ENCODE results near the gene BMP8B.
"Not testable (repeated sequence)": the region's sequence is repeated elsewhere in the genome, so short reads cannot be mapped to it uniquely, and the experiment has no call there.

The BMP8B gene

GRCh38 chr1:39798859-39799769, 10.4 kb upstream of the BMP8B start:
- not testable (repeated sequence) for H3K27me3 Mint-ChIP-seq (ENCODE audit: low read depth); H3K9me3 Mint-ChIP-seq; H3K36me3 Mint-ChIP-seq (ENCODE audit: low read depth)
- DNase-seq (ENCODE audit: low spot score) = peak; percentile 81
- peak overlapping the region; percentile 71 for H3K4me3 Mint-ChIP-seq
- H3K27ac Mint-ChIP-seq = peak overlapping the region; percentile 89
- peaks cover 11% of the 10 kb centered on the region for H3K4me1 Mint-ChIP-seq (ENCODE audit: low read depth)

GRCh38 chr1:39795651-39796050, 7.0 kb upstream of the BMP8B start:
- Mint-ChIP-seq H3K36me3 (ENCODE audit: low read depth) (peaks cover 5% of the 10 kb centered on the region), H3K27ac (no peak overlapping the region), H3K27me3 (ENCODE audit: low read depth) (peaks cover 10% of the 10 kb centered on the region), H3K4me3 (no peak overlapping the region), H3K9me3 (no peaks in the 10 kb centered on the region), H3K4me1 (ENCODE audit: low read depth) (peaks cover 14% of the 10 kb centered on the region)
- no peak for DNase-seq (ENCODE audit: low spot score)

- peaks cover 24% of the 10 kb centered on the region for H3K27me3 Mint-ChIP-seq (ENCODE audit: low read depth)
- H3K36me3 Mint-ChIP-seq (ENCODE audit: low read depth) = no peaks in the 10 kb centered on the region
- DNase-seq (ENCODE audit: low spot score) = no peak
- H3K9me3 Mint-ChIP-seq = no peaks in the 10 kb centered on the region
- no peak overlapping the region for H3K4me3 Mint-ChIP-seq
- H3K27ac Mint-ChIP-seq = no peak overlapping the region
- peaks cover 6% of the 10 kb centered on the region for H3K4me1 Mint-ChIP-seq (ENCODE audit: low read depth)
These were observed 3.2 kb upstream of the BMP8B start for GRCh38 chr1:39791838-39792237.

GRCh38 chr1:39789571-39790110, 976 bp upstream of the BMP8B start:
- H3K27me3 Mint-ChIP-seq (ENCODE audit: low read depth) = peaks cover 31% of the 10 kb centered on the region
- DNase-seq (ENCODE audit: low spot score) = no peak
- H3K27ac Mint-ChIP-seq = peak overlapping the region; percentile 49
- peak overlapping the region; percentile 77 for H3K4me3 Mint-ChIP-seq
- H3K9me3 Mint-ChIP-seq = no peaks in the 10 kb centered on the region
- peaks cover 6% of the 10 kb centered on the region for H3K4me1 Mint-ChIP-seq (ENCODE audit: low read depth)
- H3K36me3 Mint-ChIP-seq (ENCODE audit: low read depth) = no peaks in the 10 kb centered on the region

- Mint-ChIP-seq H3K27ac (no peak overlapping the region), H3K36me3 (ENCODE audit: low read depth) (no peaks in the 10 kb centered on the region), H3K9me3 (no peaks in the 10 kb centered on the region), H3K4me3 (no peak overlapping the region), H3K27me3 (ENCODE audit: low read depth) (peaks cover 31% of the 10 kb centered on the region), H3K4me1 (ENCODE audit: low read depth) (peaks cover 6% of the 10 kb centered on the region)
- no peak for DNase-seq (ENCODE audit: low spot score)
These were observed 273 bp downstream of the BMP8B start for GRCh38 chr1:39788426-39788757.

- H3K9me3 Mint-ChIP-seq; H3K27ac Mint-ChIP-seq; H3K36me3 Mint-ChIP-seq (ENCODE audit: low read depth); H3K4me1 Mint-ChIP-seq (ENCODE audit: low read depth); DNase-seq (ENCODE audit: low spot score): not testable (repeated sequence)
- H3K4me3 Mint-ChIP-seq = peak overlapping the region; percentile 18
- peaks cover 35% of the 10 kb centered on the region for H3K27me3 Mint-ChIP-seq (ENCODE audit: low read depth)
These were observed 701 bp downstream of the BMP8B start for GRCh38 chr1:39787964-39788363.

- DNase-seq (ENCODE audit: low spot score) = no peak
- Mint-ChIP-seq H3K36me3 (ENCODE audit: low read depth) (no peaks in the 10 kb centered on the region), H3K27ac (no peak overlapping the region), H3K4me1 (ENCODE audit: low read depth) (peaks cover 4% of the 10 kb centered on the region), H3K27me3 (ENCODE audit: low read depth) (peaks cover 30% of the 10 kb centered on the region), H3K4me3 (peak overlapping the region; percentile 46), H3K9me3 (no peaks in the 10 kb centered on the region)
These were observed 1.2 kb downstream of the BMP8B start for GRCh38 chr1:39787468-39787867.

- H3K4me1 Mint-ChIP-seq (ENCODE audit: low read depth); H3K36me3 Mint-ChIP-seq (ENCODE audit: low read depth); H3K9me3 Mint-ChIP-seq; H3K27ac Mint-ChIP-seq; DNase-seq (ENCODE audit: low spot score): not testable (repeated sequence)
- H3K4me3 Mint-ChIP-seq = peak overlapping the region; percentile 46
- H3K27me3 Mint-ChIP-seq (ENCODE audit: low read depth) = peaks cover 29% of the 10 kb centered on the region
These were observed 1.6 kb downstream of the BMP8B start for GRCh38 chr1:39787108-39787375.

- not testable (repeated sequence) for H3K27ac Mint-ChIP-seq; H3K9me3 Mint-ChIP-seq; H3K36me3 Mint-ChIP-seq (ENCODE audit: low read depth); H3K4me1 Mint-ChIP-seq (ENCODE audit: low read depth); DNase-seq (ENCODE audit: low spot score)
- H3K27me3 Mint-ChIP-seq (ENCODE audit: low read depth) = peaks cover 28% of the 10 kb centered on the region
- peak overlapping the region; percentile 46 for H3K4me3 Mint-ChIP-seq
These were observed 2.2 kb downstream of the BMP8B start for GRCh38 chr1:39786303-39787107.

- H3K27ac Mint-ChIP-seq; H3K9me3 Mint-ChIP-seq; DNase-seq (ENCODE audit: low spot score); H3K36me3 Mint-ChIP-seq (ENCODE audit: low read depth); H3K4me3 Mint-ChIP-seq; H3K4me1 Mint-ChIP-seq (ENCODE audit: low read depth): not testable (repeated sequence)
- H3K27me3 Mint-ChIP-seq (ENCODE audit: low read depth) = peaks cover 23% of the 10 kb centered on the region
These were observed 6.0 kb downstream of the BMP8B start for GRCh38 chr1:39782685-39783084.

- H3K36me3 Mint-ChIP-seq (ENCODE audit: low read depth) = no peaks in the 10 kb centered on the region
- peaks cover 17% of the 10 kb centered on the region for H3K27me3 Mint-ChIP-seq (ENCODE audit: low read depth)
- H3K4me3 Mint-ChIP-seq = no peak overlapping the region
- H3K4me1 Mint-ChIP-seq (ENCODE audit: low read depth) = no peaks in the 10 kb centered on the region
- H3K9me3 Mint-ChIP-seq = no peaks in the 10 kb centered on the region
- H3K27ac Mint-ChIP-seq = no peak overlapping the region
- DNase-seq (ENCODE audit: low spot score) = no peak
These were observed 6.6 kb downstream of the BMP8B start for GRCh38 chr1:39782103-39782502.

- H3K27ac Mint-ChIP-seq = no peak overlapping the region
- no peaks in the 10 kb centered on the region for H3K36me3 Mint-ChIP-seq (ENCODE audit: low read depth)
- peaks cover 11% of the 10 kb centered on the region for H3K27me3 Mint-ChIP-seq (ENCODE audit: low read depth)
- no peaks in the 10 kb centered on the region for H3K9me3 Mint-ChIP-seq
- DNase-seq (ENCODE audit: low spot score) = no peak
- peaks cover under 1% of the 10 kb centered on the region for H3K4me1 Mint-ChIP-seq (ENCODE audit: low read depth)
- H3K4me3 Mint-ChIP-seq = no peak overlapping the region
These were observed 7.3 kb downstream of the BMP8B start for GRCh38 chr1:39781349-39781715.

- no peak for DNase-seq (ENCODE audit: low spot score)
- Mint-ChIP-seq H3K4me3 (no peak overlapping the region), H3K27me3 (ENCODE audit: low read depth) (peaks cover 8% of the 10 kb centered on the region), H3K27ac (no peak overlapping the region), H3K9me3 (no peaks in the 10 kb centered on the region), H3K36me3 (ENCODE audit: low read depth) (no peaks in the 10 kb centered on the region), H3K4me1 (ENCODE audit: low read depth) (peaks cover 2% of the 10 kb centered on the region)
These were observed 8.8 kb downstream of the BMP8B start for GRCh38 chr1:39779821-39780220.

- H3K27me3 Mint-ChIP-seq (ENCODE audit: low read depth) = peaks cover 8% of the 10 kb centered on the region
- H3K4me1 Mint-ChIP-seq (ENCODE audit: low read depth) = peaks cover 2% of the 10 kb centered on the region
- H3K9me3 Mint-ChIP-seq = no peaks in the 10 kb centered on the region
- no peak overlapping the region for H3K27ac Mint-ChIP-seq
- no peak overlapping the region for H3K4me3 Mint-ChIP-seq
- no peak for DNase-seq (ENCODE audit: low spot score)
- H3K36me3 Mint-ChIP-seq (ENCODE audit: low read depth) = no peaks in the 10 kb centered on the region
These were observed 9.5 kb downstream of the BMP8B start for GRCh38 chr1:39779137-39779536.
